K562 (cell line): Measurements from ENCODE around the gene SLC16A10.

Experiments used
- CTCF ChIP-seq, 3 experiments: IDR thresholded peaks in 2 of 3; conservative IDR thresholded peaks in 1 of 3; 2 replicates each; pipeline ENCODE4 v1.5.1; 2011 to 2012; ENCODE audit warnings: low read length in 3 of 3, mild to moderate bottlenecking in 3 of 3, control low read depth in 2 of 3, improper control_type of control experiment in 1 of 3, inconsistent platforms in 1 of 3, low read depth in 1 of 3, mixed read lengths in 1 of 3, moderate library complexity in 1 of 3; ENCODE audit not compliant: insufficient read depth in 2 of 3
- ETS1 ChIP-seq: conservative IDR thresholded peaks from 2 replicates; pipeline ENCODE4 v1.6.1; 2011; ENCODE audit warnings: low read depth, mild to moderate bottlenecking, low read length; ENCODE audit not compliant: control insufficient read depth
- FOSL1 ChIP-seq: fragments of 200-800 bp; sonication (Bioruptor generic); conservative IDR thresholded peaks from 2 replicates; pipeline ENCODE4 v1.6.1; 2016; ENCODE audit warnings: missing genetic modification characterization, missing compliant biosample characterization
- MCM7 ChIP-seq, 2 experiments: fragments of 450-650 bp; IDR thresholded peaks; 2 replicates each; pipeline ENCODE4 v1.6.1; 2016 to 2018
- NCOA1 ChIP-seq: fragments of 450-650 bp; IDR thresholded peaks from 2 replicates; pipeline ENCODE4 v1.6.1; 2016; ENCODE audit warnings: low read depth
- POLR2AphosphoS5 ChIP-seq: IDR thresholded peaks from 2 replicates; pipeline ENCODE4 v1.6.1; 2011; ENCODE audit warnings: mild to moderate bottlenecking, low read depth, low read length, moderate library complexity; ENCODE audit not compliant: control insufficient read depth, insufficient read depth
- SLC30A9 ChIP-seq: fragments of 250-450 bp; sonication (Bioruptor Pico); IDR thresholded peaks from 2 replicates; pipeline ENCODE4 v1.8.0; 2022; ENCODE audit warnings: mild to moderate bottlenecking, moderate library complexity
- TEAD4 ChIP-seq, 2 experiments: sonication (generic) in 1 of 2; formaldehyde crosslinking in 1 of 2; IDR thresholded peaks; 2 replicates each; pipeline versions ENCODE4 v1.6.1 to v1.8.0; 2012 to 2022; ENCODE audit warnings: borderline replicate concordance in 1 of 2, inconsistent platforms in 1 of 2, low read length in 1 of 2, mild to moderate bottlenecking in 1 of 2, missing genetic modification reagents in 1 of 2
- ZNF121 ChIP-seq: sonication (generic); formaldehyde crosslinking; conservative IDR thresholded peaks from 2 replicates; pipeline ENCODE4 v1.8.0; 2022; ENCODE audit warnings: missing genetic modification reagents
- ZNF407 ChIP-seq: fragments of 450-650 bp; IDR thresholded peaks from 2 replicates; pipeline ENCODE4 v1.6.1; 2016; ENCODE audit warnings: low read depth
- TF ChIP-seq, protein P1 (sequence below), 2 experiments: fragments of 450-650 bp; formaldehyde crosslinking in 1 of 2; IDR thresholded peaks; 2 replicates each; pipeline versions ENCODE4 v1.4.0 to v1.6.1; 2014 to 2020; ENCODE audit warnings: mild to moderate bottlenecking in 2 of 2, borderline replicate concordance in 1 of 2, low read depth in 1 of 2
- TF ChIP-seq, protein P2 (sequence below): IDR thresholded peaks from 2 replicates; pipeline ENCODE4 v1.6.1; 2016; ENCODE audit warnings: missing genetic modification characterization, missing compliant biosample characterization

- TF ChIP-seq ZNF407 (no peak), TEAD4 (IDR thresholded peaks at IDR 0.05; ENCODE audit: low read length) (no peak), TEAD4 (CRISPR knock-in tag; IDR thresholded peaks at IDR 0.05; ENCODE audit: borderline replicate concordance) (no peak), MCM7 (IDR thresholded peaks at IDR 0.05) (no peak), ZNF121 (CRISPR knock-in tag) (no peak), NCOA1 (no peak), FOSL1 (no peak), SLC30A9 (CRISPR knock-in tag) (no peak), CTCF (IDR thresholded peaks at IDR 0.05 in 2 of 3, conservative IDR thresholded peaks at IDR 0.05 in 1 of 3; ENCODE audit: insufficient read depth in 2 of 3, low read depth in 1 of 3, low read length in 3 of 3) (no peak), ETS1 (no peak), POLR2AphosphoS5 (no peak)
- TF ChIP-seq, protein P1, sequence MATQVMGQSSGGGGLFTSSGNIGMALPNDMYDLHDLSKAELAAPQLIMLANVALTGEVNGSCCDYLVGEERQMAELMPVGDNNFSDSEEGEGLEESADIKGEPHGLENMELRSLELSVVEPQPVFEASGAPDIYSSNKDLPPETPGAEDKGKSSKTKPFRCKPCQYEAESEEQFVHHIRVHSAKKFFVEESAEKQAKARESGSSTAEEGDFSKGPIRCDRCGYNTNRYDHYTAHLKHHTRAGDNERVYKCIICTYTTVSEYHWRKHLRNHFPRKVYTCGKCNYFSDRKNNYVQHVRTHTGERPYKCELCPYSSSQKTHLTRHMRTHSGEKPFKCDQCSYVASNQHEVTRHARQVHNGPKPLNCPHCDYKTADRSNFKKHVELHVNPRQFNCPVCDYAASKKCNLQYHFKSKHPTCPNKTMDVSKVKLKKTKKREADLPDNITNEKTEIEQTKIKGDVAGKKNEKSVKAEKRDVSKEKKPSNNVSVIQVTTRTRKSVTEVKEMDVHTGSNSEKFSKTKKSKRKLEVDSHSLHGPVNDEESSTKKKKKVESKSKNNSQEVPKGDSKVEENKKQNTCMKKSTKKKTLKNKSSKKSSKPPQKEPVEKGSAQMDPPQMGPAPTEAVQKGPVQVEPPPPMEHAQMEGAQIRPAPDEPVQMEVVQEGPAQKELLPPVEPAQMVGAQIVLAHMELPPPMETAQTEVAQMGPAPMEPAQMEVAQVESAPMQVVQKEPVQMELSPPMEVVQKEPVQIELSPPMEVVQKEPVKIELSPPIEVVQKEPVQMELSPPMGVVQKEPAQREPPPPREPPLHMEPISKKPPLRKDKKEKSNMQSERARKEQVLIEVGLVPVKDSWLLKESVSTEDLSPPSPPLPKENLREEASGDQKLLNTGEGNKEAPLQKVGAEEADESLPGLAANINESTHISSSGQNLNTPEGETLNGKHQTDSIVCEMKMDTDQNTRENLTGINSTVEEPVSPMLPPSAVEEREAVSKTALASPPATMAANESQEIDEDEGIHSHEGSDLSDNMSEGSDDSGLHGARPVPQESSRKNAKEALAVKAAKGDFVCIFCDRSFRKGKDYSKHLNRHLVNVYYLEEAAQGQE (IDR thresholded peaks at IDR 0.05; ENCODE audit: borderline replicate concordance), result no peak
- TF ChIP-seq, protein P1 (CRISPR knock-in tag; IDR thresholded peaks at IDR 0.05; ENCODE audit: low read depth), result no peak
- TF ChIP-seq, protein P2, sequence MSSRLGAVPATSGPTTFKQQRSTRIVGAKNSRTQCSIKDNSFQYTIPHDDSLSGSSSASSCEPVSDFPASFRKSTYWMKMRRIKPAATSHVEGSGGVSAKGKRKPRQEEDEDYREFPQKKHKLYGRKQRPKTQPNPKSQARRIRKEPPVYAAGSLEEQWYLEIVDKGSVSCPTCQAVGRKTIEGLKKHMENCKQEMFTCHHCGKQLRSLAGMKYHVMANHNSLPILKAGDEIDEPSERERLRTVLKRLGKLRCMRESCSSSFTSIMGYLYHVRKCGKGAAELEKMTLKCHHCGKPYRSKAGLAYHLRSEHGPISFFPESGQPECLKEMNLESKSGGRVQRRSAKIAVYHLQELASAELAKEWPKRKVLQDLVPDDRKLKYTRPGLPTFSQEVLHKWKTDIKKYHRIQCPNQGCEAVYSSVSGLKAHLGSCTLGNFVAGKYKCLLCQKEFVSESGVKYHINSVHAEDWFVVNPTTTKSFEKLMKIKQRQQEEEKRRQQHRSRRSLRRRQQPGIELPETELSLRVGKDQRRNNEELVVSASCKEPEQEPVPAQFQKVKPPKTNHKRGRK (tag), result no peak
Observed at GRCh38 chr6:111098597-111098996, 11.3 kb downstream of the SLC16A10 start.
